AG10803 (cell line): ENCODE data around the gene WDR35.

Experiments
- DNase-seq: peaks from one replicate; pipeline ENCODE4 v3.0.0; 2010; ENCODE audit warnings: low read depth
- H3K4me3 ChIP-seq: 2 replicates; pipeline ENCODE4 v1.5.1; 2011; ENCODE audit warnings: mild to moderate bottlenecking, low read length, control low read depth
- CTCF ChIP-seq: conservative IDR thresholded peaks from 2 replicates; pipeline ENCODE4 v1.5.1; 2011; ENCODE audit warnings: mild to moderate bottlenecking, low read length, control low read depth, inconsistent platforms

WDR35 gene

GRCh38 chr2:20011276-20012031 is 21.5 kb upstream of the WDR35 start:
- TF ChIP-seq CTCF, result no peak
- H3K4me3 ChIP-seq, result no peak overlapping the region; the same call in 1 of the 2 replicates
- no peak for DNase-seq

- no peak for DNase-seq
- H3K4me3 ChIP-seq, result no peak overlapping the region
- no peak for TF ChIP-seq CTCF
Observed at GRCh38 chr2:20008703-20009102, 18.8 kb upstream of the WDR35 start.

DNA sequence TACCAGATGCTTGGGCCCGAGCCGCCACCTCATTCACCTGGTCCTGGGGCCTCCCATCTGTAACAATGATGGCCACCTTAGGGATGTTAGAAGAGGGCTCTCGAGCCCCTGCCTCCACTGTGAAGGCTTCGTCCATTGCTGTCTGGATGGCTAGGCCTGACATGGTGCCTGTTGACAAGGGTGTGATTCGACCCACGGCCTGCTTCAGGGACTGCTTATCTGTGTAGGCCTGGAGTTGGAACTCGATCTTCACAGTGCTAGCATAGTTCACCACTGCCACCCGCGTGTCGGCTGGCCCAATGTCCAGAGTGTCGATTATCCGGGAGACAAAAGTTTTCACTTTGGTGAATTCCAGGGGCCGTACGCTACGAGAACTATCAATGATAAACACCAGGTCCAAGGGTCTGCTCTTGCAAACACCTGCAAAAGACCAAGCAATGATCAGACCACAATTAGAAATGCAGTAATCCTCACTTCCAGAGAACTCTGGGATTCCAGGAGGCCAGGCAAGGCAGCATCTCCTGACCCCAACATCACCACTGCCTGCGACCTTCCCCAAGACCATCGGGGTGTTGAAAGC is 16.1 kb upstream of the WDR35 start:
- no peak for DNase-seq
- no peak for TF ChIP-seq CTCF
- H3K4me3 ChIP-seq, result no peak overlapping the region

DNA sequence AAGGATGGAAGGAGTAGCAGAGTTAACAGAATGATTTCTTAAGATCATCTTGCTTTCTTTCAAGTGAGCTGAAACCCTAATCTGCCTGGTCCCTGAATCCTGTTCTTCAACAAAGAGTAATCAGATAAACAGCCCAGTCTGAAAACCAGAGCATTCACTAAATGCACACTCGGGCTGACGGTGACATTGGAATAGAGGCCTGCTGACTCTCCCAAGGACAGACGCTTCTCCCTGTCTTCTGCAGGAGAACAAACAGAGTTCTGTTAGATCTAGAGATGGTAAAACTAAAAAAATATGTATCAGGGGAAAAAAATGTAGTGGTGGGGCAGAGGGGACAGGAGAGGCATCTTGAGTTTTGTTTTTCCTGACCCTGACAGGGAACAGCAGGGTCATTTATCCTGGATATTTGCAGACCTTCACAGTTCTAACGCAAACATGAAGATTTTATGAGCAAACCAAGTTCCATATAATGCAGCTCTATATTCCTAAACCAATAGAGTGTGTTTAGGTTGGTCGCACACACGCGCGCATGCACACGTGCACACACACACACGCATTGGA is 15.2 kb upstream of the WDR35 start:
- no peak for TF ChIP-seq CTCF
- no peak overlapping the region for H3K4me3 ChIP-seq
- DNase-seq, result no peak

DNA sequence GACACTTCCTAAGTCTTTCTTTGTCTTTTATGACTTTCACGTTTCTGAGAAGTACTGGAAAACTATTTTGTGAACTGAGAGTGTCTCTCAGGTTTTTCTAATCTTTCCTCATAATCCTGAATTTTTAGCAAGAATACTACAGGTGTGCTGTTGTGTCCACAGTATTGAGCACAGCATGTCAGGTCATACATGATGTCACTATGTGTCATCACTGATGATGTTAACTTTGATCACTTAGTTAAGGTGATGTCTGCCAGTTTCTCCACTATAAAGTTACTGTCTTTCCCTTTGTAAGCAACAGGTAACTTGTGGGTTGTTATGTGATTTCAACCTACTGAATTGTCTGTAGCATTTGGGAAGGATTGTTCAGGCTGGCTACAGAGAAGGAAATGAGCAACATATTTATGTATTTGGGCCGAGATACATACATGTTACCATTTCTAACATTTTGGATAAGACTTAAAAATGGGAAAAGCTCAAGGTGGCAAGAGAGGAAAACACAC is 11.5 kb upstream of the WDR35 start:
- H3K4me3 ChIP-seq, result no peak overlapping the region
- DNase-seq, result no peak
- no peak for TF ChIP-seq CTCF

DNA sequence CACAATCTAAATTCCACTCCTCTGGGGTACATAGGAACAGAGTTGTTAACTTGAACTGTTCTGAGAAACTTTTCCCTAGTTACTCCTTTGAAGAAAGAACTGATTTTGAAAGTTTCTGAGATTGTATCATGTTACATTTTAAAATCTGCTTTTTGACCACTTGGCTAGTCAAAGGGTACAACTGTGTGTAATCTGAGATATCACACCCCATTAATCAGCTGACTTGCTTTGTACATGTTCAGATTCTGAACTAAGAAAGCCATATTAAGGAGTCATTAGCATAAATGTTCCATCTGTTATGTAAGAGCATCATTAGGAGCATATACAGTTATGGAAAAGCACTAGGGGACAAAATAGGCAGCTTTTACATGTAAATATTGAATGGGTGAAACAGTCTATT is 3.8 kb upstream of the WDR35 start:
- TF ChIP-seq CTCF, result no peak
- no peak for DNase-seq
- H3K4me3 ChIP-seq, result no peak overlapping the region

- TF ChIP-seq CTCF, result no peak
- DNase-seq, result no peak
- H3K4me3 ChIP-seq, result no peak overlapping the region
Observed at GRCh38 chr2:19991895-19992294, 2.0 kb upstream of the WDR35 start.
